HEK293T (cell line): ENCODE data around the gene SLC25A48.

ENCODE experiments used
- CTBP1 ChIP-seq: fragments of 450-650 bp; IDR thresholded peaks from 2 replicates; pipeline ENCODE4 v1.6.1; 2016; ENCODE audit warnings: borderline replicate concordance
- ELF4 ChIP-seq: fragments of 450-650 bp; IDR thresholded peaks from 2 replicates; pipeline ENCODE4 v1.6.1; 2017; ENCODE audit warnings: antibody characterized with exemption
- FOXA1 ChIP-seq: fragments of 450-650 bp; IDR thresholded peaks from 2 replicates; pipeline ENCODE4 v1.6.1; 2016; ENCODE audit warnings: mild to moderate bottlenecking
- FOXM1 ChIP-seq: fragments of 450-650 bp; IDR thresholded peaks from 2 replicates; pipeline ENCODE4 v1.6.1; 2017; ENCODE audit warnings: mild to moderate bottlenecking, borderline replicate concordance
- SP1 ChIP-seq: fragments of 450-650 bp; IDR thresholded peaks from 2 replicates; pipeline ENCODE4 v1.6.1; 2017
- SUZ12 ChIP-seq: fragments of 450-650 bp; IDR thresholded peaks from 2 replicates; pipeline ENCODE4 v1.6.1; 2016; ENCODE audit warnings: mild to moderate bottlenecking
- TARDBP ChIP-seq: fragments of 450-650 bp; IDR thresholded peaks from 2 replicates; pipeline ENCODE4 v1.6.1; 2016

DNA sequence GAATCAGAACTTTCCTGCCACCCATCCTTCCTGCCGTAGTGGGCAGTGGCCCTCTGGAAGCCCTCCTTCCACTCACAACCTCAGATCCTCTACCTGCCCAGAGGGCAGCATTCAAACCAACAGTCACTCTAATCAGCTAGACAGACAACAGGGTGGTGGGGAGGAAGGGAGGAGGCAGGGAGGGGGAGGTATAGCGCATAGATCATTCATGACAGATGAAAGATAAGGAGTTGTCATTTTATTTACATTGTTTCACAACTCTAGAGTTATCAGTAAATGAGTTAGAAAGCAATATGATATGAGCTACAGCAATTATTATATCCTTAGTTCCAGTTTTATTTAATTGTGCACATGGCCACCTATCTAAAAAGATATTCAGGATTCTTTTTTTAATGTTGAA, 60.3 kb downstream of the SLC25A48 start:
- TF ChIP-seq SP1 (no peak), FOXA1 (no peak), TARDBP (no peak), FOXM1 (no peak), CTBP1 (no peak), SUZ12 (no peak), ELF4 (no peak)
